GM12873 (cell line): ENCODE results near the gene NME5.

Experiments
- CTCF ChIP-seq: IDR thresholded peaks from 2 replicates; pipeline ENCODE4 v1.5.1; 2012; ENCODE audit warnings: low read depth, mild to moderate bottlenecking, moderate library complexity, low read length, control low read depth; ENCODE audit not compliant: insufficient read depth; ENCODE audit errors: missing control alignments

Gene NME5

GRCh38 chr5:138178516-138179276 lies 39.5 kb upstream of the NME5 start, which contains the start of the genes BRD8 and KIF20A:
Gene BRD8, minus strand, starts transcription at chr5:138178630. Its CDS starts 16 bp downstream, at chr5:138178614.
Gene KIF20A, plus strand, starts transcription at chr5:138179112. Its CDS starts 569 bp downstream, at chr5:138179681.
- no peak for TF ChIP-seq CTCF

- TF ChIP-seq CTCF: no peak
Measured at GRCh38 chr5:138177941-138178515, 38.8 kb upstream of the NME5 start.

- TF ChIP-seq CTCF: no peak
Measured at GRCh38 chr5:138170299-138170698, 31.1 kb upstream of the NME5 start.

GRCh38 chr5:138169124-138169523 lies 29.9 kb upstream of the NME5 start:
- no peak for TF ChIP-seq CTCF

- TF ChIP-seq CTCF: no peak
Measured at GRCh38 chr5:138163721-138164120, 24.5 kb upstream of the NME5 start.

- TF ChIP-seq CTCF: no peak
Measured at GRCh38 chr5:138160706-138161105, 21.5 kb upstream of the NME5 start.

GRCh38 chr5:138159666-138160065 lies 20.4 kb upstream of the NME5 start:
- TF ChIP-seq CTCF: no peak
